MM.1S (cell line): ENCODE measurements around the gene FARS2.

Experiments used
- EZH2 ChIP-seq: fragments of 300-600 bp; sonication (generic); optimal IDR thresholded peaks from 2 replicates; pipeline ENCODE3; 2017; ENCODE audit warnings: low read depth, mild to moderate bottlenecking, antibody characterized with exemption, low read length, mixed read lengths
- TF ChIP-seq, protein P1 (sequence below): fragments of 300-600 bp; sonication (generic); IDR thresholded peaks from 2 replicates; pipeline ENCODE4 v1.5.1; 2016; ENCODE audit warnings: antibody characterized with exemption, low read length, mixed read lengths

DNA sequence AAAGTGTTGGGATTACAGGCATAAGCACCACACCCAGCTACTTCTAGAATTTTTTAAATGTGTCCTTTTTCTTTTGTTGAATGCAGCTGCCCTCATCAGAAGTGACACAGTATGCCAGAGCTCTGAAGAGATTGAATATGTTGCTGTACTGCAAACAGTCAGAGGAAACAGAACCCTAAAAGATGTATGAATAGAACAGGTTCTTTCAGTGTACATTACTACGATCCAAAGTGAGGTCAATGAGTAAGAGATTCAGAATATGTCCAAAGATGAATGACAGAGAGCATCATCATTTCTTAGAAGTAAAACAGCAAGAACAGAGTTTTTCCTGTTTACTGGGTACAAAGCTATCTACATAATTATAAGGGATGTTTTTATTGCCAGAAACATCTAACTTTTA is 476.9 kb downstream of the FARS2 start:
- TF ChIP-seq, protein P1, sequence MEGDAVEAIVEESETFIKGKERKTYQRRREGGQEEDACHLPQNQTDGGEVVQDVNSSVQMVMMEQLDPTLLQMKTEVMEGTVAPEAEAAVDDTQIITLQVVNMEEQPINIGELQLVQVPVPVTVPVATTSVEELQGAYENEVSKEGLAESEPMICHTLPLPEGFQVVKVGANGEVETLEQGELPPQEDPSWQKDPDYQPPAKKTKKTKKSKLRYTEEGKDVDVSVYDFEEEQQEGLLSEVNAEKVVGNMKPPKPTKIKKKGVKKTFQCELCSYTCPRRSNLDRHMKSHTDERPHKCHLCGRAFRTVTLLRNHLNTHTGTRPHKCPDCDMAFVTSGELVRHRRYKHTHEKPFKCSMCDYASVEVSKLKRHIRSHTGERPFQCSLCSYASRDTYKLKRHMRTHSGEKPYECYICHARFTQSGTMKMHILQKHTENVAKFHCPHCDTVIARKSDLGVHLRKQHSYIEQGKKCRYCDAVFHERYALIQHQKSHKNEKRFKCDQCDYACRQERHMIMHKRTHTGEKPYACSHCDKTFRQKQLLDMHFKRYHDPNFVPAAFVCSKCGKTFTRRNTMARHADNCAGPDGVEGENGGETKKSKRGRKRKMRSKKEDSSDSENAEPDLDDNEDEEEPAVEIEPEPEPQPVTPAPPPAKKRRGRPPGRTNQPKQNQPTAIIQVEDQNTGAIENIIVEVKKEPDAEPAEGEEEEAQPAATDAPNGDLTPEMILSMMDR: no peak
- TF ChIP-seq EZH2: no peak
